C4-2B (cell line): ENCODE measurements around the gene OR2M5.

Source experiments
- CTCF ChIP-seq: fragments of 450-650 bp; conservative IDR thresholded peaks from 2 replicates; pipeline ENCODE4 v1.5.1; 2017; ENCODE audit warnings: mild to moderate bottlenecking
- ZFX ChIP-seq: fragments of 450-650 bp; IDR thresholded peaks from 2 replicates; pipeline ENCODE4 v1.6.1; 2017

- TF ChIP-seq CTCF = no peak
- TF ChIP-seq ZFX = no peak
Measured at GRCh38 chr1:248194117-248194516, 49.2 kb downstream of the OR2M5 start.
